ENCODE results near the gene TEX48.

TEX48 gene

DNA sequence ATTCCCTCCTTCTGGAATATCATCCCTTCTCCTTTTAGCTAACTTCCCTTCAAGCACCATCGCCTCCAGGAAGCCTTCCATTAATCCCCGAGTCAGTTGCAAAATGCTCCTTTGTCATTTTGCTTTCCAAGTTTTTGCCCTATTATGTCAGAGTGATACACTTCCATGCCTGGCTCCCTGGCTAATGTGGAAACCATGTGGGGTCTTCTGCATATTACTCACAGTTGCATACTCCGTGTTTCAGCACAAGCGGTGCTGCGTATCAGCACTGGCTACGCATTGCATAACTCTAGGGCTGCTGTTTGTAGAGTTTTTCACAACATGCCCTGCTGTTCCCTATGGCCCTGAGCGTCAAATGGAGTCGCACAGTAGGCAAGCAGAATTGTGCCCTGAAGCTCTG is 26.3 kb downstream of the TEX48 start:
- CTCF ChIA-PET: interaction anchor here (0.6 to 0.7 kb wide), 3 partner anchors 12 to 250 kb away, joined by 3 to 5 read pairs (median 4); no protein-coding TSS in a partner anchor
- POLR2A ChIA-PET (ENCODE audit: low non-redundant PET): no interaction called here
- H3K27ac ChIP-seq: no peak overlapping the region
- TF ChIP-seq, protein P1, sequence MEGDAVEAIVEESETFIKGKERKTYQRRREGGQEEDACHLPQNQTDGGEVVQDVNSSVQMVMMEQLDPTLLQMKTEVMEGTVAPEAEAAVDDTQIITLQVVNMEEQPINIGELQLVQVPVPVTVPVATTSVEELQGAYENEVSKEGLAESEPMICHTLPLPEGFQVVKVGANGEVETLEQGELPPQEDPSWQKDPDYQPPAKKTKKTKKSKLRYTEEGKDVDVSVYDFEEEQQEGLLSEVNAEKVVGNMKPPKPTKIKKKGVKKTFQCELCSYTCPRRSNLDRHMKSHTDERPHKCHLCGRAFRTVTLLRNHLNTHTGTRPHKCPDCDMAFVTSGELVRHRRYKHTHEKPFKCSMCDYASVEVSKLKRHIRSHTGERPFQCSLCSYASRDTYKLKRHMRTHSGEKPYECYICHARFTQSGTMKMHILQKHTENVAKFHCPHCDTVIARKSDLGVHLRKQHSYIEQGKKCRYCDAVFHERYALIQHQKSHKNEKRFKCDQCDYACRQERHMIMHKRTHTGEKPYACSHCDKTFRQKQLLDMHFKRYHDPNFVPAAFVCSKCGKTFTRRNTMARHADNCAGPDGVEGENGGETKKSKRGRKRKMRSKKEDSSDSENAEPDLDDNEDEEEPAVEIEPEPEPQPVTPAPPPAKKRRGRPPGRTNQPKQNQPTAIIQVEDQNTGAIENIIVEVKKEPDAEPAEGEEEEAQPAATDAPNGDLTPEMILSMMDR (conservative IDR thresholded peaks at IDR 0.05; ENCODE audit: low read depth): no peak
- no peak for DNase-seq (ENCODE audit: low spot score)

DNA sequence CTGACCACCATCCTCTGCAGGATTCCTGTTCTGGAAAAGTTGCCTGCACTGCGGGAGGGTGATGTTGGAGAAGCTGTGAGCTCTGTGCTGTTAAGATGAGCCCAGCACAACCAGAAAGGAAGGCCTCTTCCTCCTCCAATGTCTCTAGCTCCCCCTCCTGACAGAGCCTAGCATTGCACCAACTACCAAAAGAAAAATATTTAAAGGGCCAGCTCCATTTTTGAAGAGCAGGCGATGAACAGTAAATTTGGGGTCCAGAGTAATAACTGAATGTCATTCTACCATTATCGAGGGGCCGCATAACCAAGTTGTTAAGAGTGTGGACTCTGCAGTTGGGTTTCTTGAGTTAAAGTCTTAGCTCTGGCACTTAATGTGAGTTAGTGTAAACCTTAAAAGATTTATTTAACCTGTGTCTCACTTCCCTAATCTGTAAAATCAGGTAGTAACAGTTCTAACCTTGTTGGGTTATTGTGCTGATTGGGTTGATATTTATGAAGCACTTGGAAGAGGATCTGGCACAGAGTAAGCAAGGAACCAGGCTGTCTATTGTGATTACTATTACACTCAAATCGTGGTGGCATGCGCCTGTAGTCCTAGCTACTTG is 28.3 kb downstream of the TEX48 start:
- POLR2A ChIA-PET (ENCODE audit: low non-redundant PET): no interaction called here
- no peak overlapping the region for H3K27ac ChIP-seq
- TF ChIP-seq, protein P1 (conservative IDR thresholded peaks at IDR 0.05; ENCODE audit: low read depth): peak; percentile 97
- CTCF ChIA-PET: interaction anchor here (0.5 to 2.0 kb wide), 53 partner anchors 8 to 814 kb away, joined by 3 to 34 read pairs (median 4); partner anchors contain the start of genes TEX48, TNFSF15 and WHRN
- DNase-seq (ENCODE audit: low spot score): peak; percentile 84

GRCh38 chr9:114652776-114653555 is 29.0 kb downstream of the TEX48 start:
- POLR2A ChIA-PET (ENCODE audit: low non-redundant PET): no interaction called here
- DNase-seq (ENCODE audit: low spot score): no peak

GRCh38 chr9:114643896-114644295 is 38.1 kb downstream of the TEX48 start:
- H3K27ac ChIP-seq: no peak overlapping the region
- POLR2A ChIA-PET (ENCODE audit: low non-redundant PET): no interaction called here
- DNase-seq (ENCODE audit: low spot score): no peak
- CTCF ChIA-PET: interaction anchor here (0.7 to 2.5 kb wide), 4 partner anchors 10 to 259 kb away, joined by 3 to 10 read pairs (median 5); no protein-coding TSS in a partner anchor
- TF ChIP-seq, protein P1 (conservative IDR thresholded peaks at IDR 0.05; ENCODE audit: low read depth): no peak

More at GRCh38 chr9:114652776-114653555, 29.0 kb downstream of the TEX48 start:
- CTCF ChIA-PET: interaction anchor here (0.5 to 2.0 kb wide), 47 partner anchors 9 to 774 kb away, joined by 3 to 34 read pairs (median 4); partner anchors contain the start of genes TEX48 and WHRN
- TF ChIP-seq, protein P1 (conservative IDR thresholded peaks at IDR 0.05; ENCODE audit: low read depth): no peak
- no peak overlapping the region for H3K27ac ChIP-seq

DNA sequence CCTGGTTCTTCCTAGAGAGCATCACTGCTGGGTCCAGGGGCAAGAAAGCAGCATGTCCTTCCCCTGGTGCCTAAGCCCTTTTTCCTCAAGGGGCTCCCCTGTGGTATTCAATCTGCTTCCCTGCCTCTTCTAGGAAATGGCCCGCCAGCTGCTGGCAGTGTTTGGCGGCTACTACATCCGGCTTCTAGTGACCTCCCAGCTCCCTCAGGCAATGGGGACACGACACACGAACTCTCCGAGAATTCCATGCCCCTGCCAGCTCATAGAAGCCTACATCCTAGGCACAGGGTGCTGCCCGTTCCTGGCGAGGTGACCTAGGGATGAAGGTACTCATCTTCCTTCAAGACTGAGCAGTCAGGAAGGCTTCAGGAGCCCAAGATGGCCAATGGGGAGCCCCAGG is 39.0 kb downstream of the TEX48 start:
- ChIA-PET POLR2A (ENCODE audit: low non-redundant PET) (no interaction called here), CTCF (interaction anchor here (0.6 to 2.5 kb wide), 3 partner anchors 11 to 13 kb away, joined by 3 to 10 read pairs (median 4); no protein-coding TSS in a partner anchor)
- H3K27ac ChIP-seq: no peak overlapping the region
- DNase-seq (ENCODE audit: low spot score): no peak
- TF ChIP-seq, protein P1 (conservative IDR thresholded peaks at IDR 0.05; ENCODE audit: low read depth): no peak

- no peak overlapping the region for H3K27ac ChIP-seq
- ChIA-PET POLR2A (ENCODE audit: low non-redundant PET) (no interaction called here), CTCF (interaction anchor here (0.6 to 0.7 kb wide), 2 partner anchors 144 to 209 kb away, joined by 4 read pairs; no protein-coding TSS in a partner anchor)
- TF ChIP-seq, protein P1 (conservative IDR thresholded peaks at IDR 0.05; ENCODE audit: low read depth): no peak
- DNase-seq (ENCODE audit: low spot score): no peak
Measured at GRCh38 chr9:114641967-114642366, 40.0 kb downstream of the TEX48 start.

Measured in RWPE1 (cell line).